Ramos (cell line): ENCODE data around the gene SMAD4.
"Not testable (repeated sequence)": the region's sequence is repeated elsewhere in the genome, so short reads cannot be mapped to it uniquely, and the experiment has no call there.

Source experiments
- in situ Hi-C: fragments of 300-500 bp; cut with MboI; formaldehyde crosslinking; loops from one replicate; pipeline ENCODE4 v1.14.3; 2022; ENCODE audit warnings: low sequenced_read_pairs; ENCODE audit not compliant: unreplicated experiment

The SMAD4 gene

DNA sequence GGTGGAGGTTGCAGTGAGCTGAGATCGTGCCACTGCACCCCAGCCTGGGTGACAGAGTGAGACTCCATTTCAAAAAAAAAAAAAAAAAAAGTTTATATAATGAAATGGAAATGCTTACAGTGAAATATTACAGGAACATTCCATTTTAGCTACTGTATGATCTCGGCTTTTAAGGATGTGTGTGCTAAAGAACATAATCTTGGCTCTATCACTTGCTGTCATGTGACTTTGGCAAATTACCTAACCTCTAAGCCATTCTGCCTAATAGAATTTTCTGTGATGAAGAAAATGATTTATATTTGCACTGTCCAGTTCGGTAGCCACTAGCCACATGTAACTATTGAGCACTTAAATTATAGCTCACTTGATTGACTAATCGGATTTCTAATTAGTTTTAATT lies 36.3 kb downstream of the SMAD4 start:
- in situ Hi-C loops, result no loop called here

DNA sequence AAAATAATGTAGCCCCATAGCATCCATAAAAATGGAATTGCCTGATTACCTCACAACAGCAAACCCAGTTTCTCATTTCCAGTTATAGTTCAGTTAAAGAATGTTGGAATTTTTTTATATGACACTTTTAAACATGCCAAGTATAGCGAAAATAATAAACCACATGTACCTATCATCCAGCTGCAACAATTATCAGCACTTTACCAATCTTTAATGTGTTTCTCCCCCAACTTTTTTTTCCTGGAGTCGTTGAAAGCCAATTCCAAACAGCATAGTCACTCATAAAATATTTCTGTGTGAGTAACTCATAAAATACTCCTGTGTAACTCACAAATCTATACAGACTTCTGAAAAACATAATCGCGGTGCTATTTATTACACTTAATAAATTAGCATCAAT lies 38.1 kb downstream of the SMAD4 start:
- in situ Hi-C loops, result no loop called here

DNA sequence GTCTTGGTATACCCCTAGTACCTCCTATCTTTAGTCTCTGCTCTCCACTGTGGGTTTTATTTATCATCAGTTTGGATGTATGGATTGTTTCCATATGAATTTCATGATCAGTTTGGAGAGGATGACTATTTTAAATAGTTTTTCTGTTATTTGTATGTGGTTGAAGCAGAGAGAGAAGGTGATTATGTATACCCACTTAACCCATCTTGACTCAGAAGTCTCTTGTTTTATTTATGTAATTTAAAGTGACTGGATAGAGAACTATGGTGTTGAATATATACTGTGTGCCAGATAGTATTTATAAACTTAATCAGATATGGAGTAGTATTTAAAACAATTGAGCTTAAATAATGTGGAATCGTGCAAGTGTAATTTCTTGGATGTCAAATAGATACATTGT lies 39.9 kb downstream of the SMAD4 start:
- in situ Hi-C loops, result no loop called here

DNA sequence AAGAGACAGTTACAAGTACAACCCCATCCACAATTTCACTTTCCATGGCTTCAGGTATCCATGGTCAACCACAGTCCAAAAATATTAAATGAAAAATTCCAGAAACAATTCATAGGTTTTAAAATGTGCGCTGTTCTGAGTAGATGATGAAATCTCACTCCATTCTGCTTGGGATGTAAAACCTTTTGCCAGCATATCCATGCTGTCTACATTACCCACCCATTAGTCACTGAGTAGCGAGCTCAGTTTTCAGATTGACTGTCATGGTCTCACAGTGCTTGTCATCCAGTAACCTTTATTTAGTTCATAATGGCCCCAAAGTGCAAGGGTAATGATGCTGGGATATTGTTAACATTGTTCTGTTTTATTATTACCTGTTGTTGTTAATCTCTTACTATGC lies 40.5 kb downstream of the SMAD4 start:
- in situ Hi-C loops, result no loop called here

DNA sequence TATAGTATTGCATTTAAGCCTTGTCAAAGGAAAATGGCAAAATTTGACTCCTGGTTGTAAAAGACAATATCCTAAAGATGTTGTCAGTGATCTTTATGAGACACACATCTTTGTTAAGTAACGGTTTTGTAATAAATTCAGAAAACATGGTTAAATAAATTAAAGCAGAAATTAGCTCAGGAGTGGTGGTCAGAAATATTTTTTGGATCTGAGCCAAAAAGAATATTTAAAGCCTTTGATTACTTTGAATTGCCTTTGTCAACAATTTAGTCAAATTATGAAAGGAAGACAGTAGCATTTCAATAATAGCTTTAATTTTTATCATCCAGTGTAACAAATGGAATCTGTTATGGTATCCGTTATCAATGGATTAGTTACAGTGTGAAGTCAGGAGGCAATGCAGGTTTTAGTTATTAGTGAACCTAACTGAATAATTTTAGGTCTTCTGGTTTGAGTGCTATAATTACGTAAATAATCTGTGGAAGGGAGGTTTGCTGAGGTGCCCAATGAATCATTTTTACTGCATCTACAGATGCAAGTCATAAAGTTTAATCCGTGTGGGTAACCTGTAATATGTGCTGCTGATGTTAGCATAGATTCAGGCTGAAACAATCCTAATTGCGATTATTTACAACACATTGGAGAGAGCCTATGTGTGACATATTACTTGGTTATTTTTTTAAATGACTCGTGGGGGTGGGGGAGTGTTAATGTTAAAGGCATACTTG lies 42.7 kb downstream of the SMAD4 start:
- in situ Hi-C loops, result no loop called here

DNA sequence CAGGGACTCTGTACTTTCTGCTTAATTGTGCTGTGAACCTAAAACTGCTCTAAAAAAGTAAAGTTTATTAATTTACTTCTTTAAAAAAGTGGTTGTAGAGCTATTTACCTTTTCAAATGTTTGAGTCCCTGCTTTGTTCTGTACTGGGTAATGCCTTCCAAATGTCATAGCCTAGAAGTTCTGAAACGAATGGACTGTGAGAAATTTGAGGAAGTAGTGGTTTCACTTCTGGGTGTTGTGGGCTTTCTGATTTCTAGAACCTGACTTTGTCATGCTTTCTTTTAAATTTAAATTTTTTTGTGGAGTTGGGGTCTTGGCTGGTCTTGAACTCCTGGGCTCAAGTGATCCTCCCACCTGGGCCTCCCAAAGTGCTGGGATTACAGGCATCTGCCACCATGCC lies 44.6 kb downstream of the SMAD4 start:
- in situ Hi-C loops, result no loop called here

DNA sequence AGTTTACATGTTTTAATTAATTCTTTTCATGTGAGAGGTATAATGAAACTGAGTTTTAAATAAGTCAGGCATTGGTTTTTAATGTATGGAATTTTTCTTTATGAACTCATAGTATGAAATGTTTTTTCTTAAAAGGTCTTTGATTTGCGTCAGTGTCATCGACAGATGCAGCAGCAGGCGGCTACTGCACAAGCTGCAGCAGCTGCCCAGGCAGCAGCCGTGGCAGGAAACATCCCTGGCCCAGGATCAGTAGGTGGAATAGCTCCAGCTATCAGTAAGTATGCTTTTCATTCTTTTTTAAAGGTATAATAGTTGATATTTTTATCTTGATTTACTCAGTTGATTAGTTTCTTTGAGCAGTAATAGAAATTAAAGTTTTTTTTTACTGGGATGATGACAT lies 46.5 kb downstream of the SMAD4 start:
- in situ Hi-C loops, result no loop called here

DNA sequence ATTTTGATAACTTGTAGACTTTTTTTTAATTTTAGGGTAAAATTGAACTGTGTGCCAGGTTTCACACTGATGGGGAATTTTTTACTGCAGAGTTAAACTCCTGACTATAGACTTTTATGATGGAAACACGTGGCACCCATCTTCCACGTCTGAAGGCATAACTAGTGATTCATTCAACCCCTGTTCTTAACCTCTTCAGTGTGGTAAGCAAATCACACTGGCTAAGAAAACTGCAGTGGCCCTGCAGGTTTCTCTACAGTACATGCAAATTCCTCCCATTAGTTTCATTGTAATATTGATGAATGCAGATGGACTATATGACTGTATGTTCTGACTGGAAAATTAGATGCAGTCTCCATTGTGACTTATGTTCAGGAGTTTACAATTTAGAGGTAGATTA lies 47.2 kb downstream of the SMAD4 start:
- in situ Hi-C loops, result no loop called here

DNA sequence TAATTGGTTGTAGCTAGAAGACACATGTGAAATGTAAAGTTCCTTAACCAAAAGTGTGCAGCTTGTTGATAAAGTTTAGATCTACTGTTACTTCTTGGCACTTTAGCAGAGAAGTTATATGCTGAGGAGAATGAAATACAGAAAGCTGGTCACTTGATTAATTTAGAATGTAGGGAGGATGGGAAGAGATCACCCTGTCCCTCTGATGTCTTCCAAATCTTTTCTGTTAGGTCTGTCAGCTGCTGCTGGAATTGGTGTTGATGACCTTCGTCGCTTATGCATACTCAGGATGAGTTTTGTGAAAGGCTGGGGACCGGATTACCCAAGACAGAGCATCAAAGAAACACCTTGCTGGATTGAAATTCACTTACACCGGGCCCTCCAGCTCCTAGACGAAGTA lies 48.0 kb downstream of the SMAD4 start:
- in situ Hi-C loops, result no loop called here

DNA sequence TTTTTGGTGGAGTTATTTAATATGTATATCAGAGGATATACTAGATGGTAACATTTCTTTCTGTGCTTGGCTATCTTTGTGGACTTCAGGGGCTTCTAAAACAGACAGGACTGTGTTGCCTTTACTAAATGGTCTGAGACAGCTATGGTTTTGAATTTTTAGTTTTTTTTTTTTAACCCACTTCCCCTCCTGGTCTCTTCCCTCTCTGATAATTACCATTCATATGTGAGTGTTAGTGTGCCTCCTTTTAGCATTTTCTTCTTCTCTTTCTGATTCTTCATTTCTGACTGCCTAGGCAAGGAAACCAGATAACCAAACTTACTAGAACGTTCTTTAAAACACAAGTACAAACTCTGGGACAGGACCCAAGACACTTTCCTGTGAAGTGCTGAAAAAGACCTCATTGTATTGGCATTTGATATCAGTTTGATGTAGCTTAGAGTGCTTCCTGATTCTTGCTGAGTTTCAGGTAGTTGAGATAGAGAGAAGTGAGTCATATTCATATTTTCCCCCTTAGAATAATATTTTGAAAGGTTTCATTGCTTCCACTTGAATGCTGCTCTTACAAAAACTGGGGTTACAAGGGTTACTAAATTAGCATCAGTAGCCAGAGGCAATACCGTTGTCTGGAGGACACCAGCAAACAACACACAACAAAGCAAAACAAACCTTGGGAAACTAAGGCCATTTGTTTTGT lies 52.7 kb downstream of the SMAD4 start:
- in situ Hi-C loops, result no loop called here

DNA sequence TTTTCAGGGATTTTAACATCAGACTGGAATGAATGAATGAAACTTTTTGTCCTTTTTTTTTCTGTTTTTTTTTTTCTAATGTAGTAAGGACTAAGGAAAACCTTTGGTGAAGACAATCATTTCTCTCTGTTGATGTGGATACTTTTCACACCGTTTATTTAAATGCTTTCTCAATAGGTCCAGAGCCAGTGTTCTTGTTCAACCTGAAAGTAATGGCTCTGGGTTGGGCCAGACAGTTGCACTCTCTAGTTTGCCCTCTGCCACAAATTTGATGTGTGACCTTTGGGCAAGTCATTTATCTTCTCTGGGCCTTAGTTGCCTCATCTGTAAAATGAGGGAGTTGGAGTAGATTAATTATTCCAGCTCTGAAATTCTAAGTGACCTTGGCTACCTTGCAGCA lies 53.4 kb downstream of the SMAD4 start:
- in situ Hi-C loops, result no loop called here

DNA sequence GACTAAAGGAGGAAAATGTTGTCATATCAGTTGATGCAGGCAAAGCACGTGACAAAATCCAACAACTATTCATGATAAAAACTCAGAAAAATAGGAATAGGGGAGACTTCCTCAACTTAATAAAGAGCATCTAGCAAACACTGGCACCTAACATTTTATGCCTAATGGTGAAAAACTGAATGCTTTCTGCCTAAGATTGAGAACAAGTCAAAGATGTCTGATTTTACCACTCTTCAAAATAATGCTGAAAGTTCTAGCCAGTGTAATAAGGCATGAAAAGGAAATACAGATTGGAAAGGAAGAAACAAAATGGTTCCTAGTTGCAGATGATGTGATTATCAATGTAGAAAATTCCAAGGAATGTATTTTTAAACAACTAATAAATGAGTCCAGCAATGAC lies 58.4 kb downstream of the SMAD4 start:
- in situ Hi-C loops, result no loop called here

DNA sequence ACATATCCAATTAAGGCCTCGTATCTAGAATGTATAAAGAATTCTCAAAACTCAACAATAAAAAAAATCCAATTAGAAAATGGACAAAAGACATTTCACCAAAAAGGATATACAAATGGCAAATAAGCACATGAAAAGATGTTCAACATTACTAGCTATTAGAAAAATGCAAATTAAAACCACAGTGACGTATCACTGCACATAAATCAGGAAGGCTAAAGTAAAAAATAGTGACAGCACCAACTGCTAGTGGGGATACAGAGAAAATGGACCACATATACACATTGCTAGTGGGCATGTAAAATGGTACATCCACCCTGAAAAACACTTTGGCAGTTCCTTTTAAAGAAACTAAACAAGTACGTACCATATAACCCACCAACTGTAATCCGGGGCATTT lies 59.7 kb downstream of the SMAD4 start:
- in situ Hi-C loops, result no loop called here

DNA sequence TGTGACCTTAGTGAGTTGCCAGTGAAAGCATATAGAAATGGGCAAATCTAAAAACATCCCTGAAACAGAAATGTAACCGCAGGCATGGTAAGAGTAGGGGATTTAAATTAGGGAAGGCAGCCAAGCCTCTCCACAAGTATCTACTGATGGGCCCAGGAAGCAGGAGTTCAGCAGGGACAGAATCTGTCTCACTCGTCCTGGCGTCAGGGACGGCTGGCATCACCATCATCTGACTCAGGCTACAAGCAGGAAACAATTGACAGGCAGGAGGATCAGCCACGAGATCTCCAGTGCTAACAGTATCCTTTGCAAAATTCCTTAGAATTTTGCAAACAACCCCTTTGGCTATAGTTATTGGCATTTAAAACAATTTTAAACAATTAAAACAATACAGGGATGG lies 61.3 kb downstream of the SMAD4 start:
- in situ Hi-C loops, result no loop called here

DNA sequence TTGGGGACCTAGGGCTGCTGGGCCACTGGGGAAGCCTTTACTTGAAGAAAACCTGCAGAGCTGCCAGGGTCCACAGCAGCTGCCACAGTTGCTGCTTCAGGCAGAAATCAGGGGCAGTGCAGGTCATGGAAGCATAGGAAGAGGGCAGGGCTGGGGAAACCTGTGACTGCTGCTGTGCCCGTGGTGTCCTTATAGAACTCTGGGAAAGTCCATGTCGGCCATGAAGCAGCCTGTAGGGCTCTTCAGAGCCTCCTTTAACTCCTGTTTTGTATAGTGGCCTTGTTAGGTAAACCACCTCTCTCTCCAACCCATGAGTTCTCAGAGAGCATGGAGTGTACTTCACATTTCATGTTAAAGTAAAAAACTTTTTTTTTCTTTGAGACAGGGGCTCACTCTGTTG lies 62.1 kb downstream of the SMAD4 start:
- in situ Hi-C loops, result no loop called here

DNA sequence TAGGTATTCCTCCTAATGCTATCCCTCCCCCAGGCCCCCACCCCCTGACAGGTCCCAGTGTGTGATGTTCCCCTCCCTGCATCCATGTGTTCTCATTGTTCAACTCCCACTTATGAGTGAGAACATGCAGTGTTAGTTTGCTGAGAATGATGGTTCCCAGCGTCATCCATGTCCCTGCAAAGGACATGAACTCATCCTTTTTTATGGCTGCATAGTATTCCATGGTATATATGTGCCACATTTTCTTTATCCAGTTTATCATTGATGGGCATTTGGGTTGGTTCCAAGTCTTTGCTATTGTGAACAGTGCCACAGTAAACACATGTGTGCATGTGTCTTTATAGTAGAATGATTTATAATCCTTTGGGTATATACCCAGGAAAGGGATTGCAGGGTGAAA lies 63.0 kb downstream of the SMAD4 start:
- in situ Hi-C loops, result not testable (repeated sequence)

DNA sequence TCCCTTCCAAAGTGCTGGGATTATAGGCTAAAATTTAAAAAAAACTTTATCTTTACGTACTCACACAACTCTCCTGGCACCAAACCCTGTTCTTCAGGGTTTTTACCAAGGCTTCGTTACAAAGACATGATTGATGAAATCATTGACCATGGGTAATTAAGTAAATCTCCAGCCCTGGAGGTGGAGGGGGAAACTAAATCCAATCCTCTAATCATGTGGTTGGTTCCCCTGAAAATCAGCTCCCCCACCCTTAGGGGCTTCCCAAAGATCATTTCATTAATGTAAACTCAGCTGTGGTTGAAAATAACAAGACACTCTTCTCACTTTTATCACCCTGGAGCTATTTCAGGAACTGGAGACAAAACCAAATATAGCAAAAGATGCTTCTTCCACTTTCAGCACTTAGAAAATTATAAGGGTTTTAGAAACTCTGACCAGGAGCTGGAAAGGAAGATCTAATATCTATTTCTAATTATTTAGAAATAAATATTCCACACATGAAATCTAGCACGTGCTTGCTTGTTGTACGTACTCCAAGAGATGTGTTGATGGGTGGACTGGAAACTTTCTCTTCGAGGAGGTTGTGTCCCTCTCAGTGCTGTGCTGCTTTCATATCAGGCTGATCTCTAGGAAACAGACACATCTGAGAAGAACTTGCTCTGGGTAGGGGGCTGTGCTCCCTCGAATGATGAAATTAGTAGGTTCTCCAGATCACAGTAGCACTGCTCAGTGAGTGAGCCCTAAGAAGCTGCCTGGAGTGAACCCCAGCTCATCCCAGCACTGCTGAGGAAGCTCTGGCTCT lies 67.2 kb downstream of the SMAD4 start:
- in situ Hi-C loops, result no loop called here

DNA sequence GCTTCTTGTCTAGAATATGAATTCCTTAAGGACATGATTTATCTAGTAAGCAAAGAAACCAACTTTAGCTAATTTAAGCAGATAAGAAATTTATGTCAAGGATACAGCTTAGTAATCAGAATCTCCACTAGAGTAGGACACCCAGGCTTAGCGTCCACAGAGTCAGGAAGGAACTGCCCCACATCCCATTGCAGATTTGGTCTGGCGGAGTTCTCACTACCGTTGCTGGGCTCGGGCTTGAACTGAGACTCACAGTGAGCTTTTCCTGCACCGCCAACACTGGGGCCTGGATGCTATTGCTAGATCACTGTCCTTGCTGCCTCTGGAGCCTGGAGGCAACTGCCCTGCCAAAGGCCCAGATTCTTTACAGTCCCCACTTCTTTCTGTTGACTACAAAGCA lies 68.1 kb downstream of the SMAD4 start:
- in situ Hi-C loops, result no loop called here

DNA sequence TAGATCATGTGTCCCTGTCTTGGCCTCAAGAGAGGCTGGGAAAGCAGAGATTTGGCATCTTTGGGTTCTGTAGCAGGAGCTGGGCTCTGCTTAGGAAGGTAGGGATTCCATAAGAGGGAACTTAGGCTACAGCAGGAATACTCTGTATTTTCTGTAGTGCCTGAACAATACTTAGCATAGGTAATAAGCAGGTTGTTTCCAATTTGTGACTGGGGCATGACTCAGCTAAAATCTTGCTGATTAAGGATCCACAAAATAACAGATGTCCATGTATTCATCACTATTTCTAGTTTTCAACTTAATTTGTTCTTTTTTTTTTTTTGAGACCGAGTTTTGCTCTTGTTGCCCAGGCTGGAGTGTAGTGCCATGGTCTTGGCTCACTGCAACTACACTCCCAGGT lies 68.5 kb downstream of the SMAD4 start:
- in situ Hi-C loops, result no loop called here

DNA sequence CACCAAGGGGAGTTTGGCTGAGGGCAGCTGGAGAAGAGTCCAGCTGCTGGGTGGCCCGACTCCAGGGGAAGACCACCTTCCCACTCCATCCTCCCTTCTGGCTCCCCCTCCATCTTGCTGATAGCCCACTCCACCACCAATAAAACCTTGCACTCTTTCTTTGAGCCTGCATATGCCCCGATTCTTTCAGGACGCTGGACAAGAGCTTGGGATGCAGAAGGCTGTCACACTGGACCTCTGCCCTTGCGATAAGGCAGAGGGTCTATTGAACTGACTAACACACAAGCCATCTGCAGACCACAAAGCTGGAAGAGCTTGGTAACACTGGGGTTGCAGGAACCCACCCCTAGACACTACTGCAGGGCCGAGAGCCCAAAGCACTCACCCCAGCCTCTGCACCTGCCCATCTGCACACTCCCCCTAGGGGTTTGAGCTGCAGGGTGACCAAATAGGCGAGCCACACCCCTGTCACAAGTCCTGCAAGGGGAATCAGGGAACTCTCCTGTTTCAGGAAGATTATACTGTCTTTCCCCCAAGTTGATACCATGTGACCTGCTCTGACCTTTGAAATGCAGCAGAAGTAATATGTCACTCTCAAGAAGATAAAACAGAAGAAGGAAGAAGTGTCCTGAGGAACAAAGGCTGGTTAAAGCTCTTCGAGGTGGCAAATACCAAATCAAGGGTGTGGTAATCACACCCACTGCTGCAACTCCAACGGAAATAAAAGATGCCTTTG lies 70.5 kb downstream of the SMAD4 start:
- in situ Hi-C loops, result loop anchor here (10.0 to 25.0 kb wide), 4 partner anchors 112 to 1812 kb away; no protein-coding TSS in a partner anchor

DNA sequence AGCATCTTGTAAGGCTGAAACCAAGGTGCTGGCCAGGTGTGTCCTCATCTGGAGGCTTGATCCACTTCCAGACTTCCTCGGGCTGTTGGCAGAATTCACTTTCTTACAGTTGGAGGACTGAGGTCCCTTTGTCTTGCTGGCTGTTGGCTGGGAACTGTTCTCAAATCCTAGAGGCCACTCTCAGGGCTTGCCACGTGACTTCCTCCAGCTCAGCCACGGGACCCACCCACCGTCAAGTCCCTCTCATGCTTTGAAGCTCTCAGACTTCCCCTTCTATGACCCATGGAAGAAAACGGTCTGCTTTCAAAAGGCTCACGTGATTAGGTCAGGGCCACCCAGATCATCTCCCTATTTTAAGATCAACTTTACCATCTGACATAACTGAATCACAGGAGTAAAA lies 77.1 kb downstream of the SMAD4 start:
- in situ Hi-C loops, result loop anchor here (10.0 to 25.0 kb wide), 4 partner anchors 105 to 1805 kb away; no protein-coding TSS in a partner anchor
